ENCODE measurements around the gene FAM180A.
"Not testable (repeated sequence)": the region's sequence is repeated elsewhere in the genome, so short reads cannot be mapped to it uniquely, and the experiment has no call there.

DNA sequence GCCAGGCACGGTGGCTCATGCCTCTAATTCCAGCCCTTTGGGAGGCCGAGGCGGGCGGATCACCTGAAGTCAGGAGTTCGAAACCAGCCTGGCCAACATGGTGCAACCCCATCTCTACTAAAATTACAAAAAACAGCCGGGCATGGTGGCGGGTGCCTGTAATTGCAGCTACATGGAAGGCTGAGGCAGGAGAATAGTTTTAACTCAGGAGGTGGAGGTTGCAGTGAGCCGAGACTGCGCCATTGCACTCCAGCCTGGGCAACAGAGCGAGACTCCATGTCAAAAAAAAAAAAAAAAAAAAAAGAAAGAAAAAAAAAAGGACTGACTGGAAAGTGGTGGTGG, 11.3 kb downstream of the FAM180A start:
- not testable (repeated sequence) for TF ChIP-seq MYC (IDR thresholded peaks at IDR 0.05; ENCODE audit: low read depth, low read length); POLR2A (IDR thresholded peaks at IDR 0.05; ENCODE audit: extremely low read depth, insufficient read length)
- TF ChIP-seq, protein P1, sequence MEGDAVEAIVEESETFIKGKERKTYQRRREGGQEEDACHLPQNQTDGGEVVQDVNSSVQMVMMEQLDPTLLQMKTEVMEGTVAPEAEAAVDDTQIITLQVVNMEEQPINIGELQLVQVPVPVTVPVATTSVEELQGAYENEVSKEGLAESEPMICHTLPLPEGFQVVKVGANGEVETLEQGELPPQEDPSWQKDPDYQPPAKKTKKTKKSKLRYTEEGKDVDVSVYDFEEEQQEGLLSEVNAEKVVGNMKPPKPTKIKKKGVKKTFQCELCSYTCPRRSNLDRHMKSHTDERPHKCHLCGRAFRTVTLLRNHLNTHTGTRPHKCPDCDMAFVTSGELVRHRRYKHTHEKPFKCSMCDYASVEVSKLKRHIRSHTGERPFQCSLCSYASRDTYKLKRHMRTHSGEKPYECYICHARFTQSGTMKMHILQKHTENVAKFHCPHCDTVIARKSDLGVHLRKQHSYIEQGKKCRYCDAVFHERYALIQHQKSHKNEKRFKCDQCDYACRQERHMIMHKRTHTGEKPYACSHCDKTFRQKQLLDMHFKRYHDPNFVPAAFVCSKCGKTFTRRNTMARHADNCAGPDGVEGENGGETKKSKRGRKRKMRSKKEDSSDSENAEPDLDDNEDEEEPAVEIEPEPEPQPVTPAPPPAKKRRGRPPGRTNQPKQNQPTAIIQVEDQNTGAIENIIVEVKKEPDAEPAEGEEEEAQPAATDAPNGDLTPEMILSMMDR (IDR thresholded peaks at IDR 0.05; ENCODE audit: low read depth, low read length) = not testable (repeated sequence)
